Measurements from ENCODE around the gene CCDC78.

The CCDC78 gene

DNA sequence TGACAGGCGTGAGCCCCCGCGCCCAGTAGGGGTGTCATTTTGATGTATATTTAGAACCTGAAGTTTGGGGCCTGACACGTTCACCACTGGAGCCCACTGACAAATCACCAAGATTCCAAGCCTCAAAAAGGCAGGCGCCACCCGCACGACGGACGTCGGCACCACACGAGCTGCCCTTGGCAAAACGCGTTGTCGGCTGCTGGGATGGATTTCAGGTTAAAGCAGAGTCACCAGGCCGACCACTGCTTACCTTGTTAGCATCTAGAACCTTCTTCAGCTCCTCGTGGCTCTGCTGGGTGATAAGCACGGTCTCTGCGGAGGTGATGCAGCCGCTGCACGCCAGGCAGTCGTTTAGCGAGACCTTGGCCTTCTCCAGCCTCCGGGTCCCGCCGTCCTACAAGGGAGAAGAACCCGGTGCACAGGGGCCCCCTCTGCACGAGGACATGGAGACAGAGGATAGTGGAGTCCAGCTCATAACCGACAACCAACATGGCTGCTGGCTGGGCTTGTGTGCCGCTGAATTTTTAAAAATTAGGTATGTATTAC is 10.8 kb upstream of the CCDC78 start:
- peak; percentile 1 for DNase-seq

DNA sequence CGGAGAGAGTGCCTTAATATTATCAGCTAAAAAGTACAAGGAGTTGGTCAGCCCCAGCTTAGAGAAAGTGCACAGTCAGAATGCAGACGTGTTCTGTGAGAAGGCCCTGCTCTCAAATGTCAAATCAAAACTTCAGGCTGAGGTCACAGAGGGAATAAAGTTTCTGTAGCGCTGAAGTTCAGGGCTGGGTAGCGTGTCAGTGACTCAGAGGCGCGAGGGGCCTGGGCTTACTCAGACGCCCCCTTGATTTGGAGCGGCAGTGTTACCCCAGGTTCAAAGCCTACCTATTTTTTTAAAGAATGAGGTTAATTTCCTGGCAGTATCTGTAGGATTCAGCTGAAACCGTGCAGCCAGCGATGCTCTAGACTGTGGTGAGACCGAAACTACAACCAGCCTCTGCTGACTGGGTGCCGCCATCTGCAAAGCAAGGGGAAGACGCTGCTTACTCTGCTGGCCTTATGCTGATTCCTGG is 9.8 kb upstream of the CCDC78 start:
- DNase-seq = peak; percentile 1

DNA sequence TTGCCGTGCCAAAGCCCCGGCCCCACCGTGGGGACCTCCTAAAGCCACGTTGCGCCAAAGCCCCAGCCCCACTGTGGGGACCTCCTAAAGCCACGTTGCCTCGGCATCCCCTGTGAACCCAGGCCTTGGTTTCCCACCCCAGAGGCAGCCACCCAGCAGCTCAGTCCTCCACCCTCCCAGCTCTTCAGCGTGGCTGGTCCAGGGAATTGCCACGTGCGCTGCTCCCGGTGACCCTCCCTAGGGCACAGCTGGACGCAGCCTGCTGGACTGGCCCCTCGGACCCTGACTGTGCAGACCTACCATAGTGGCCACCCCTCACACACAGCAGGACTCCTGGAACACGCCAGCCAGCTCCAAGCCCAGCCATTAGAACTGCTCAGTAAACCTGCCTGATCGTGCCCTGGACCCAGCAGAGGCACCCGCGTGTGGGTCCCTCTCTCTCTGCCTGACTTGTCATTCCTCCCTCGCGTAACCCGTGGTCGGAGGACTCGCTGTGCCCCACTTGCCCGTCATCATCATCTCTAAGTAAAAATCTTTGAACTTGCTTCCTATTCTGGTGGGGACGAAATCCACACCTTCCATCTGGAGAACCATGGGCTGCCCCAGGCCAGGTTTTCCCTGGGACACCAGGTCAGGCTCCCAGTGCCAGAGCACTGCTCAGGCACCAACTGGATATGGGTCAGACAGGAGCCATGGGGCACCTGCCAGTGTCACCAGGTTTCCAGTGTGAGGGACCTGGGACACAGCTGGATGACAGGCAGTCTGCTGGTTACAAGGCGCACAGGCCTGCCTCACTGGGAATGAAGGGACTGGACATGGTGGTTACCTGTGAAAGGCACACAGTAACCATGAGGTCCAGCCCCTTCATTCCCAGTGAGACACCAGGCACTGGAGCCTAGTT is 9.0 kb upstream of the CCDC78 start:
- DNase-seq = peak; percentile 4

DNA sequence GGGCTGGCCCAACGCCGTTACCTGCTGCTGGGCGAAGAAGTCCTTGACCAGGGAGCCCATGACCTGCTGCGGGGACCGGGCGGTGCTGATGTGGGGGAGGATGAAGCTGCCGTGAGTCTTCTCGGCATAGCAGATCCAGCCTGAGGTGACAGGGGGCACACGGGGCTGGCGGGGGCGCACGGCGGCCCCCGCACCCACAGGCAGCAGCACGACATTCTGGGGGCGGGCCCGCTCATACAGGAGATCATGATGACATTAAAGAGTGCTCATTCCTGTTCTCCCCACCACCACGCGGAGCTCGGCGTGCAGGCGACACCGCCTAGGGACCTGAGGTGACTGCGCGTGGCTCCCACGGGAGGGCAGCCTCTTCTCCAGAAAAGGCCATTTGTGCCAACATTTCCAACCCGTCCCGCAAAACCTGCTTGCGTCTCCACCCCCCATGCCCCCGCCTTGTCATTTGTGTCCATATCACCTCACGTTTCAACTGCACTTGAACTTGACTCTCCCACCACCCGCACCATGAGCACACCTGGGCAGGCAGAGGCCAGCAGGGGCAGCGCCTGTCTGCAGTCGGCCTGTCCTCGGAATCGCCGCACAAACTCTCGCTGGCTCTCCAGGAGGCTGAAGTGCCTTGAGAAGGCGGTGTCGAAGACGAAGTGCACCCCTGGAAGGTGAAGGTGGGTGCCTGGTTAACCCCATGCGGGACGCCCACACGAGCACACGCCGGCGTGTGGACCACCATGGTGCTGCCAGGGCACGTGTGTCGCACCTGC is 8.2 kb upstream of the CCDC78 start:
- DNase-seq = peak; percentile 1

DNA sequence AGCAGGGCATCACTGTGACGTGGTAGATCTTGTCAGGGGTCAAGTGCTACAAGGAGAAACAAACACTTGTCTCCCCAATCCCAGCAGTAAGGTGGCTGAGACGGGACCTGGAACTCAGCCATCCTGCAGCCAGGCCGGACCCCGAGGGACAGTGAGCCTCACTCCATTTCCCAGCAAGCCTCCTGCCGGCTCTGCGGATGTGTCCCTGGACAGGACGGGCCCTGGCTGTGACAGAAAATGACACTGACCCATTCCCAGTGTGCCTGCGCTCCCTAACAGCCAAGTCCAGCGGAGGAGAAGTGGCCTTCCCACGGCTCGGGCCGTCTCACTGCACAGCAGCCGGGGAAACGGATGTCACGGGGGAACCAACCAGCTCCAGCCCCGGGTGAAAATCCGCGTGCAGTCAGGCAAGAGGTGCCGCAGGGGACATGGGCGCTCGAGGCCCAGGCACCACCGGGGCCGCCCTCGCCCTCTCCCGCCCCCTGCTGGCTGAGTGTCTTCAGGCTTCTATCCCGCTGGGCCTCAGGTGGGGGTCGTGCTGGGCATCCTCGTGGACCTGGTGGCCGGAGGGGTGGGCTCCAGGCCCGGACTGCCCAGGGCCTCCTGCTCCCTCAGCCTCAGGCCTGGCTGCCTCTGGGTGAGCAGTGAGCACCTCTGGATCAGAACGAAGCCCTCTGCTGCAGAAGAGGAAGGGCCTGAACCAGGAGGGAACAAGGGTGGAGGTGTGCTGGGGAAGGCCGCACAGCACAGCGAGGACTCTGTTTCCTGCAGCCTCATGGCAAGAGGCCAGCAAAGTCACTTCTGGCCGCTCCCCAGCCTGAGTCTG is 7.4 kb upstream of the CCDC78 start:
- peak; percentile 66 for DNase-seq

DNA sequence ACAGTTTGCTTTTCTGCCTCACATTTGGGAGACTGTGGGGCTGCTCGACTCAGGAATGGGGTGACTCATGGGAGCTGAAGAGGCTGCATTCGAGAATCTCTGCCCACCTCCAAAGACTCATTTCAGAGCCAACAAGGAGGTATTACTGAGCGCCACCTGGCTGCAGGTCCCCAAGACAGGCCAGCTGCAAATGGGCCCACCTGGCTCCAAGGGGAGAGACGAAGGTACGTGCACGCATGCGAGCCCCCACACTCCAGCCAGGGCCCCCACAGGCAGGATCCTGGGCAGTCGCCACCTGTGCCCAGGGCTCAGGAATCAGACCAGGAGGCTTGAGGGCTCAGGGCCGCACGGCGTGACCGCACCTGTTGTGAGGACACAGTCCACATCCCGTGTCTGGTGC is 6.7 kb upstream of the CCDC78 start:
- peak; percentile 41 for DNase-seq

DNA sequence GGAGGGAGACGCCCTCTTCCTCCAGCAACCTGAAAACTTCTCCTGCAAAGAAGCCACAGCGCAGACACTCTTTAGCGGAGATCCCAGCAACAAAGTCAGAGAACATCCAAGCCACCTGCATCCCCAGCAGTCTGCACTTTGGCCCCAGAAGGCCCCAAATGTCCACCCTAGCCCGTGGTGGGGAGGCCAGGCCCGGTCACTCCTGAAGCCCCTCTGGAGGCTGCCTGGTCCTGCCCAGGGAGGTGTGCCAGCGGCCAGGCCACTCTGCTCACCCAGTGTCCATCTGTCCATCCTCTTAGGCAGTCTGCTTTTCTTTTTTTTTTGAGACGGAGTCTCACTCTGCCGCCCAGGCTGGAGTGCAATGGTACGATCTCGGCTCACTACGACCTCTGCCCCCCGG is 6.1 kb upstream of the CCDC78 start:
- no peak for DNase-seq

DNA sequence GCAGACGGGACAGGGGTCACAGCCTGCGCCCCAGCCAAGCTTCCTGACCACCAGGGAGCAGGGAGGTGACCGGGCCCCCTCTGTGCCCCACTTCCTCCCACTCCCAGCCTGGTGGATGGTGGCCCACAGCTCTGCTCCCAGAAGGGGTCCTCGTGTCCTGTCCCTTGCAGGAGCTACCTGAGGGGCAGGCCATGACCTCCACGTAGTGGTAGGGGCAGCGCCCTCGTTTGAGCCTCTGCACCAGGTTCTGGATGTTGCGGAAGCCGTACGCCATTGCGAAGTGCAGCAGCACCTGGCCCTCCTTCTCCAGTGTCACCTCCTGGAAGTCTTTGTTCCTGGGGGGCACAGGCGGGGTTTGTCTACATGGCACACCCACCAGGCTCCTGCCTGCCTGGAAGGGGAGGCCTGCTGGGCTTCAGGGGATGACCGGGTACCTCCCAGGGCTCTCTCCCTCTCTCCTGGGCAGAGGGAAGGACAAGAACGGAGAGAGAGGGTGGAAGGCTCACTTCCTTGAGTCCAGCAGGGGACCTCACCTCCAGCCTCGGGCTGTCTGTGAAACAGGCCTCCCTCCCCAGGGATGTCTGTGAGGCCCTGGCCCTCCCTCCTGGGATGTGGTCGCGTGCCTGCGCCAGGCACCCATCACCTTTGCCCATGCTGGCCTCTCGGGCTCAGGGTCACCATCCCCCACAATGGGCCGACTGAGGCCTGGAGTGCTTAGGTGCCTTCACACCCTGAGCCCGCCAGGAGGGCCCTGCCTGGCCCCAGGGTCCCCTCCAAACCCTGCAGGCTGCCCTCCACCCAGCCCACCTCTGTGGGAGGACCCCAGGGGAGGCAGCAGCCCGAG is 4.6 kb upstream of the CCDC78 start:
- DNase-seq = peak; percentile 6

DNA sequence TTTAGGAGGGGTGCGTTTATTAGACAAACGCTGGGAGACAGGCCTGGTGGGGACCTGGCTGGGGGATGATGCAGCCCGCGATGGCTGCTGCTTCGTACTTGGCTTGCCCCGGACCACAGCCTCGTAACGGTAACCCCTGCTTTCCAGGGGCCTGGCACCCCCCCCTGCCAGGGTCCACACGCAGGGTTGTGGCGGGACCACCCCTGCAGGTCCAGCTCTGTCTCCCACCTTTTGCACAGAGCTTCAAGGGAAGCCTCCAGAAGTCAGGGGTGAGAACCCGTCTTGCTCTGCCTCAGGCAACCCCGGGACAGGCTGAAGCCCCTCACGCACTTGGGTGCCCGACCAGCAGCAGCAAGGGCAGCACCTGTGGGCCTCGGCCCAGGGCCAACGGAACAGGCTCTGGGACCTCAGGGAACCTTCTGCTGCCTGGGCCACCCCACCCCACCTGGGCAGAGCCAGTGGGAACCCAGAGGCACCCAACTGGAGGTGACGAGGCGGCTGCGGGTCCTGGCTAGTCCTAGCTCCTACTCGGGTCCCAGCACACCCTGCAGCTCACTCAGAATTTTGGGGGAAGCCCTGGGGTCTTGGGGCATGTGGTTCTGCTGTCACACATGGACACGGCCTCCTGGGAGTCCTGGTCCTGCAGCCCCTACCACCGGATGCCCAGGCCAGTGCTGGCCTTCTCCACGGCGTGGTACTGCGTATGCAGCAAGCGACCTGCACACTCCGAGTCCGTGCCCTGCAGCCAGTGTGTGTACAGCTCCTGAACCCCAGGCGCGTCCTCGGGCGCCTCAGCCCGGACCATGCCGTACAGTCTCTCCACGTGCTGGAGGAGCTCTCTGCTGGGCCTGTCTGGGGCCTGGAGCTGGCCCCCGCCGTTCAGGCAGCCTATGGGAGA is 3.8 kb upstream of the CCDC78 start:
- peak; percentile 6 for DNase-seq

DNA sequence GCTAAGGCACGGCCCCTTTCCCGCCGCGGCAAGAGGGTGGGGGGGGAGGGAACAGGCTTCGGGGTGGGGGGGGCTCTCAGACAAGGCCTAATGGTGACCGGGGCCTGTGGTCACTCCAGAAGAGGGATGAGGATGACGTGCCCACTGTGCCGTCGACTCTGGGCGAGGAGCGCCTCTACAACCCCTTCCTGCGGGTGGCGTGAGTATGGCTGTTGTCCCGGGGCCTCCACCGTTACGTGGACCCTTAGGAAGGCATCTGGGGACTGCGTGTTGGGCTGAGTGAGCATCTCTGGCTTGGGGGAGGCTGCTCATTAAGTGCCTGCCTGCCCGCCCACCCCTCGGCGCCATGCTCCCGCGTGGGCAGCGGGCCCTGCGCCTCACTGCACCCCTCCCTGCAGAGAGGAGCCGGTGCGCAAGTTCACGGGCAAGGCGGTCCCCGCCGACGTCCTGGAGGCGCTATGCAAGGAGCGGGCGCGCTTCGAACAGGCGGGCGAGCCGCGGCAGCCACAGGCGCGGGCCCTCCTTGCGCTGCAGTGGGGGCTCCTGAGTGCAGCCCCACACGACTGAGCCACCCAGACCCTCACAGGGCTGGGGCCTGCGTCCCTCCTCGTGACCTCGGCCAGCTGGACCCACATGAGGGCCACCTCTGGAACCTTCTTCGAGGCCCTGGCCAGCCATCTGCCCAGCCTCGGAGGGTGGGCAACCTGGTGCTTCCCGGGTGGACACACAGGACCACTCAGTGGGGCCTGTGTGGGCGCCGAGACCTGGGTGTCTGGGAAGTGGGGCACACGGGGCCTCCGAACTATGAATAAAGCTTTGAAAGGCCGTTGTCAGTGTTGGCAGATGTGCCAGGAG is 2.9 kb upstream of the CCDC78 start:
- no peak for DNase-seq

DNA sequence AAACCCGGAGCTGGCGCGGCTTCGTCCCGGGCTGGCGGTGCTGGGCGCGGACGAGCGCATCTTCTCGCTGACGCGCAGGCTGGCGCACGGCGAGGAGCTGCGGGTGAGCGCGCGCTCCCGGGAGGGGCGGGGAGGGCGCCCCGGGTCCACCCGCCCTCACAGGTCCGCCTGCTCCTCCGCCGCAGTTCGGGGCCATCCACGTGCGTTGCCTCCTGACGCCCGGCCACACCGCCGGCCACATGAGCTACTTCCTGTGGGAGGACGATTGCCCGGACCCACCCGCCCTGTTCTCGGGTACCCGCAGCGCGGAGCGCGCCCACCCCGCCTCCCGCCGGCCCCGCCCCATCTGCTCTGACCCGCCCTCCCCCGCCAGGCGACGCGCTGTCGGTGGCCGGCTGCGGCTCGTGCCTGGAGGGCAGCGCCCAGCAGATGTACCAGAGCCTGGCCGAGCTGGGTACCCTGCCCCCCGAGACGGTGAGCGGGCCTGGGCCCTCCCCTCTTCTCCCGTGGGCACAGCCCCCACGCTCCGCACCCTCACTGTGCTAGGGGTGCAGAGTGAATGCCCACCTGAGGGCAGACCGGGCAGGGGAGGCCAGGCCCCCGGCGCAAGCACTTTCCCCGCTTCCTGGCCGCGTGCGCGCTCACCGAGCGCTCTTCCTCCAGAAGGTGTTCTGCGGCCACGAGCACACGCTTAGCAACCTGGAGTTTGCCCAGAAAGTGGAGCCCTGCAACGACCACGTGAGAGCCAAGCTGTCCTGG is 2.1 kb upstream of the CCDC78 start:
- DNase-seq = no peak

DNA sequence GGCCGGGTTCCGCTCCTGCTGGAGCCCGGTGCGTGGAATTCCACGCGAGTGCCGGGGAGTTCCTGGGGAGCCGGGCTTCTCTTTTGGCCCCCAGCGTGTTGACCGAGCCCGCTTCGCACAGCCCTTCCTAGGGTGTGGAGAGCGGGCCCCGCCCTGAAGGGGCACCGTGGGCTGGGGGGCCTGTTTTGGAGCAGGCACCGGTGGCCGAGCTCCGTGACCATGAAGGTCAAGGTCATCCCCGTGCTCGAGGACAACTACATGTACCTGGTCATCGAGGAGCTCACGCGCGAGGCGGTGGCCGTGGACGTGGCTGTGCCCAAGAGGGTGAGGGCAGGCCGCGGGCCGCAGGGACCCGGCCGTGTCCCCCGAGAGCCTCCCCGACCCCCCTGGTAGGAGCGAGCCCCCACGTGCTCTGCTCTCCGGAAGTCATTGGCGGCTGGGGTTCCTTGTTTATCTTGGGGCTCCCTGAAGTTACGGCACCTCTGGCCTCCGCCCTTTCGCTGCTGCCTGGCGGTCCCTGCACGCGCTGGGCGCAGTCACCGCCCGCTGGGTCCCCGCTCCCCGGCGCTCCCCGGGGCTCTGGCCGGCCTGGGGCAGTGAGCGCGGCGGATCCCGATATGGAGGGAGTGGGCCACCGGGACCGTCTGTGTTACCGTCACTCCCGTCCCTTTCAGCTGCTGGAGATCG is 1.2 kb upstream of the CCDC78 start:
- DNase-seq = no peak

DNA sequence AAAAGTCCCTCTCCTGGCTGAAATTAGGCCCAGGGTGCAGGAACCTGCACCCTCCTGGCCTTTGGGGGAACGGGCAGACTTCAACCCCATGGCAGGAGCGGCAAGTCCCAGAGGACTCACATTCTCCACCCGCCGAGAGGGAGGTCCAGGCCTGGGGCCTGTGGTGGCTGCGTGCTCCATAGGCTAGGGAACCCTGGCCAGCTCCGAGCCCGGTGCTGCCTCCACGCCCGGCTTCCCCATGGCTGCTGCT is 130 bp downstream of the CCDC78 start:
- DNase-seq = no peak

DNA sequence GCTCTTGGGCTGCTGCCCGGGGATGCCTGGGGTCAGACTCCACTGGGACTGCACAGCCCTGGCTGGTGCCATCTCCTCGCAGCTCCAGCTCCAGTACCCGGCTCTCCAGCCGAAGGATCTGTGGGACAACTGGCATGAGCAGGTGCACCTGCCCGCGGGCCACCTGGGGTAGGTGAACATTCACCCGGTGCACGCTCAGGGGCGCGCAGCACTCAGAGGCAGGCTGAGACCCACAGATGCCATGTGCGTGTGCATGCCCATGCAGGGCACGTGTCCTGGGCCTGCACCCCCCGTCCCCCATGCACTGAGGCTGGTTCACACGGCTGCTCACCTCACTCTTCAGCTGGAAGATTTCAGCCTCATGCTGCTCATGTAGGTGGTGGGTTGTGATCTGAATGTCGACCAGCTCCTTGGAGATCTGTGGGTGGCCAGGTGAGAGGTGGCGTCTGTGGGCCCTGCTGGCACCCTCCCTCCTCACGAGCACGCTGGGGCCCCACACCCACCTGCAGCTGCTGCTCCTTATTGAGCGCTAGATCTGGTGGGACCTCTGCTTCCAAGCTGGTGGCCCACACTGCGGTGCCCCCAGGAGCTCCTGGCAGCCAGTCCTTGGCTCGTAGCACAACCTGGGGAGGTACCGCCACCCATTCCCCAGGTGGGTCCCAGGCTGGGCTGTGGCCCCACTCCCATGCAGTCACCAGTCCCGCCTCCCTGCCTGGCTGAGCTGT is 618 bp downstream of the CCDC78 start:
- DNase-seq = no peak

DNA sequence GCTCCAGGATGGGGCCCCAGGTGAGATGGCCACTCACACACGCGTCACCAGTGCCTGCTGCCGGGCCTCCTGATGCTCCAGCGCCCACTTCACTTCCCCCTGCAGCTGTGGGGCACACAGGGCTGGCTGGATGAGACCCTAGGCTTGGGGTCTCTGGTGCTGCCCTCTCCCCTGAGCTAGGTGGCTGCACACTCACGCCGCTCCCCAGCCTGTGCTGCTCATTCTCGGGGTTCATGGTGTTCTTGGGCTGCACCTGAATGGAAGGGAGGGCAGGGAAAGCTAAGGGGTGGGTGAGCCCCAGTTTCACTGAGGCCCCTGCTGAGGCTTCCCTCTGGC is 1.2 kb downstream of the CCDC78 start:
- DNase-seq = no peak

DNA sequence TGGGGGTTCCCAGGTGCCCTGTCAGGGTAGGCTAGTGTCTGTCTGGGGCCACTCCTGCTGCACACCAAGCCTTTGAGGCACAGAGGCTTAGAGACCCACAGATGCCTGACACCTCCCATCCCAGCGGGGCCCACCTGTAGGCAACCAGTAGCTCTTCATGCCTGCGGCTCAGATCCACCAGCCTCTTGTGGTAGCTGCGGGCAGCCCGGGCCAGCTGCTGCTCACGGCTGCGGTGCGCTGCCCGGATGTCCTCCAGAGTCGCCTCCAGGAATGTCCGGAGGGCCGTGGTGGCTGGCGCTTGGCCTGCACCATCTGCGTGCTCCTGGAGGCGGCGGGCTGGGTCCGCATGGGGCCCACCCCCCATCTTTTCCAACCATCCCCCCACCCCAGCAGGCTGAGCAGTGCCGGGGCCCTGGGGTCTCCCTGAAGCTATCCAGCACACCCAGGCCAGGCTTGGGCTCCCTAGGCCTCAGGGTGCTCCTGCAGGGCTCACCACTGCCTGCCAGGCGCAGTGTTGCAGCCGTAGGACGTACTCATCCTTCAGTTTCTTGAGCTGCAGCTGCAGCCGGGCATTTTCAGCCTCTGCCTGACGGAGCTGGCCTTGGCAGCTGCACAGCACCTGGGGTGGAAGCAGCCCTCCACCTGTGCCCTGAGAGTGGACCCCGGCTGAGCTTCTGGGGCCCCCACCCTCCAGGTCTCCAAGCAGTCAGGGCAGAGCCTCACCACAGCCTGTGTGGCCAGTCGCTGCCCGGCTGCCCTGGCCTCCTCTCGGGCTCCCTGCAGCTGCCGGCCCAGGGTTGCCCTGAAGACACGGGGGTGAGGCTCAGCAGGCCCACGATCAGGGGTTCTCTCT is 1.8 kb downstream of the CCDC78 start:
- DNase-seq = no peak

DNA sequence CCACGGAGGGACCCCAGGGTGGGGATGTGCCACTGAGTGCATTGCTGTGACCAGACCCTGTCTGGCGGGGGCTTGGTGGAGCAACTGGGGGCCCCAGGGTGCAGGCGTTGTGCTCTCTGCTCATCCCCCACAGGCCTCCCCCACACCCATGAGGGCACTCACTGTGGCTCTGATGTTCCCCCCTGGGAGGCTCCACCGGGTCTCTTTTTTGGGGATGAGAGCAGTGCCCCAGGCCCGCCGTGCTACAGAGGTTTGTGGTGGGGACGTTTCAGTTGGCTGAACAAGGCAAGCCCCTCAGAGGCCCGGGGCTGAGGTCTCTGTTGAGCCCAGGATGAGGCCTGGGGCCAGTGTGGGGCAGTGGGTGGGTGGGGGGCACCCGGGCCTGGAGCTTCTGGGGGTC is 2.5 kb downstream of the CCDC78 start:
- DNase-seq = no peak

Measured in 8988T (cell line).